Measurements from ENCODE around the gene SCG3. TPM values are rescaled to one million over a fixed set of nuclear protein-coding genes. Genes with fewer than 3 reads are reported as not detected.

SCG3 gene
- total and polyA plus RNA-seq, 4 donors: 0.14 to 1.3 (median 0.26) TPM

DNA sequence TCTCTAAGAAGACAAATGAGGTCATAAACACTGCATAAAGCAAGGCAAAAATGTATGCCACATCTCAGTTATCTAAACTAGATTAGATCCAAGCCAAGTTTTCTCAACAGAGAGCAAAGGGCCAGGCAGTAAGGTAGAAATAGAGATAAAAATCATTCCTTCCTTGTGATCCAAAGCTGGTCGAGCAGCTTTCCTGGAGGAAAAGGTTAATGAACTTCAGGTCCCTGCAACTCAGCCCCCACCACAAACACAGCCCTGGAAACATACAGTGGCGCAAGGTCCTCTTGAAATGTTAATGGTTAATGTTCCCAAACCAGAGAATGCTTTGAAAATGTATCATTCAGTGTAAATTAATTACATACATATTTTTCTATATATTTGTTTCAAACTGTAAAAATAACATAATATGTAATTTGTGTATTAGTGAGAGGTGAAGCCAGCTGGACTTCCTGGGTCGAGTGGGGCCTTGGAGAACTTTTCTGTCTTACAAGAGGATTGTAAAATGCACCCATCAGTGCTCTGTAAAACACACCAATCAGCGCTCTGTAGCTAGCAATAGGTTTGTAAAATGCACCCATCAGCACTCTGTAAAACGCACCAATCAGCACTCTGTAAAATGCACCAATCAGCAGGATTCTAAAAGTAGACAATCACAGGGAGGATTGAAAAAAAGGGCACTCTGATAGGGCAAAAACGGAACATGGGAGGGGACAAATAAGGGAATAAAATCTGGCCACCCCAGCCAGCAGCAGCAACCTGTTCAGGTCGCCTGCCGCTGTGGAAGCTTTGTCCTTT, 39.1 kb downstream of the SCG3 start:
- no peaks in the 10 kb centered on the region for H3K4me1 ChIP-seq (ENCODE audit: control insufficient read depth in 5 of 5, insufficient read depth in 5 of 5, low read length in 5 of 5)
- no peak for ATAC-seq (ENCODE audit: insufficient read depth, low FRiP score)
- H3K4me3 ChIP-seq: no peak overlapping the region
- H3K36me3 ChIP-seq (ENCODE audit: control insufficient read depth in 4 of 4, insufficient read depth in 4 of 4, low read length in 4 of 4): peaks cover 0 to 4% (median 0%) of the 10 kb centered on the region in 4 donors
- no peaks in the 10 kb centered on the region for H3K9me3 ChIP-seq (ENCODE audit: control insufficient read depth in 4 of 4, insufficient read depth in 3 of 4, low read length in 3 of 4)
- H3K27me3 ChIP-seq (ENCODE audit: control insufficient read depth in 3 of 3, insufficient read depth in 3 of 3, low read length in 2 of 3): no peaks in the 10 kb centered on the region
- no peak overlapping the region for H3K27ac ChIP-seq (ENCODE audit: low read depth in 1 of 2, low read length in 1 of 2)
- H3K9ac ChIP-seq (ENCODE audit: insufficient read depth in 1 of 2, low read length in 2 of 2): no peak overlapping the region
- TF ChIP-seq, protein P1, sequence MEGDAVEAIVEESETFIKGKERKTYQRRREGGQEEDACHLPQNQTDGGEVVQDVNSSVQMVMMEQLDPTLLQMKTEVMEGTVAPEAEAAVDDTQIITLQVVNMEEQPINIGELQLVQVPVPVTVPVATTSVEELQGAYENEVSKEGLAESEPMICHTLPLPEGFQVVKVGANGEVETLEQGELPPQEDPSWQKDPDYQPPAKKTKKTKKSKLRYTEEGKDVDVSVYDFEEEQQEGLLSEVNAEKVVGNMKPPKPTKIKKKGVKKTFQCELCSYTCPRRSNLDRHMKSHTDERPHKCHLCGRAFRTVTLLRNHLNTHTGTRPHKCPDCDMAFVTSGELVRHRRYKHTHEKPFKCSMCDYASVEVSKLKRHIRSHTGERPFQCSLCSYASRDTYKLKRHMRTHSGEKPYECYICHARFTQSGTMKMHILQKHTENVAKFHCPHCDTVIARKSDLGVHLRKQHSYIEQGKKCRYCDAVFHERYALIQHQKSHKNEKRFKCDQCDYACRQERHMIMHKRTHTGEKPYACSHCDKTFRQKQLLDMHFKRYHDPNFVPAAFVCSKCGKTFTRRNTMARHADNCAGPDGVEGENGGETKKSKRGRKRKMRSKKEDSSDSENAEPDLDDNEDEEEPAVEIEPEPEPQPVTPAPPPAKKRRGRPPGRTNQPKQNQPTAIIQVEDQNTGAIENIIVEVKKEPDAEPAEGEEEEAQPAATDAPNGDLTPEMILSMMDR (IDR thresholded peaks at IDR 0.05; ENCODE audit: control extremely low read depth, extremely low read depth): no peak
- WGBS, 2 donors: 74 to 87% methylated on average over 8 of the region's 8 CpGs
- peak in 1 of 3 donors; percentile 52 for DNase-seq

DNA sequence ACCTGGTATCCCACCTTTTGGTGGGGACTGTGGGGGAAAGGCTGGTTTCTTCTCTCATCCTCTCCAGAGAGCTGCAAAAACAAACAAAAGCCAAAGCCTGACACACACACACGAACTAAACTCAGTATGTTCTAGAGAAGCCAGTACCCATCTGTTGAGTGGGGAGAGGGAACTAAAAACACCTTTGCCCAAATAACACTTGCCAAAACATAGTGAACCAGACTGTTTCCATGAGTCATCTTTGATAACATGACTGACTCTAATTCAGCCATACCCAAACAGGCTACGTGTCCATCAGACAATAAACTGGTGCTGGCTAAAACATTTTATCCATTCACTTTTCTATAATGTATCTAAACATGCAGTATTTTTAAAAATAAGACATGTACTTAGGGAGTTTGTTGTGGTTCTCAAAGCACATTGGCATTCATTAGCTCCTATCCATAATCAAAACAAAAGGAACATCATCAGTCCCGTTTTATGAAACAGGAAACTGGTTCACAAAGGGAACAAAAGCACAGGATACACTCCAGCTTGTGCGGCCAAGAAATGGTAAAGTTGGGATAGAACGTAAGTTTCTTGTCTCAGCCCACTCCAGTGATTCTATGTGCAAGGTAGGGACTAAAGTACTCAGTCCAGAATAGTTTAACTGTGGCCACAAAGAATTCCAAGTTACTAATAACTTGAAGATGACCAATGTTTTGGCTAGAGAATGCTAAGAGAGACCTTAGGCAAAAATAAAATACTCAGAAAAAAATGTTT, 40.1 kb downstream of the SCG3 start:
- 65 to 77% methylated on average over 5 of the region's 5 CpGs for WGBS, 2 donors
- H3K4me3 ChIP-seq: no peak overlapping the region
- H3K4me1 ChIP-seq (ENCODE audit: control insufficient read depth in 5 of 5, insufficient read depth in 5 of 5, low read length in 5 of 5): peaks cover 0 to 3% (median 0%) of the 10 kb centered on the region in 5 donors
- H3K27me3 ChIP-seq (ENCODE audit: control insufficient read depth in 3 of 3, insufficient read depth in 3 of 3, low read length in 2 of 3): no peaks in the 10 kb centered on the region
- TF ChIP-seq, protein P1 (IDR thresholded peaks at IDR 0.05; ENCODE audit: control extremely low read depth, extremely low read depth): no peak
- ATAC-seq (ENCODE audit: insufficient read depth, low FRiP score) (no peak), DNase-seq (no peak)
- no peak overlapping the region for H3K27ac ChIP-seq (ENCODE audit: low read depth in 1 of 2, low read length in 1 of 2)
- no peak overlapping the region for H3K9ac ChIP-seq (ENCODE audit: insufficient read depth in 1 of 2, low read length in 2 of 2)
- no peaks in the 10 kb centered on the region for H3K9me3 ChIP-seq (ENCODE audit: control insufficient read depth in 4 of 4, insufficient read depth in 3 of 4, low read length in 3 of 4)
- H3K36me3 ChIP-seq (ENCODE audit: control insufficient read depth in 4 of 4, insufficient read depth in 4 of 4, low read length in 4 of 4): peaks cover 0 to 4% (median 0%) of the 10 kb centered on the region in 4 donors

DNA sequence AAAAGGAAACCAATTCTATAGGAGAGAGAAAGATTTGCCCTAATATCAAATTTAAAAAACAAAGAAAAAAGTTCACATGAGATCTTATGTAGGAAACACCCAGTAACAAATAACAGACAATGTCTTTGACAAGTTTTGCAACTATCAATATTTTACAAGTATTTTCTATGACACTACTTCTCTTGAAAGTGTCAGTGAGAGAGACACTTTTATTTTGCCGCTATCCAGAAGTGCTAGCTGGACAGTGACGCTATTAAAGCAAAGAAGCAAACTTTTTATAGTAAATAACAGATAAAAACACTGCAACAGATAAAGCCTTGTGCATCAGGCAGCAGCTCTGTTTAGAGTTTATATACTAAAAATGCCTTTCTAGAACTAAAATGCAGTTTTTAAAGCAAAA, 42.9 kb downstream of the SCG3 start:
- Histone ChIP-seq H3K36me3 (ENCODE audit: control insufficient read depth in 4 of 4, insufficient read depth in 4 of 4, low read length in 4 of 4) (peaks cover 0 to 4% (median 0%) of the 10 kb centered on the region in 4 donors), H3K4me1 (ENCODE audit: control insufficient read depth in 5 of 5, insufficient read depth in 5 of 5, low read length in 5 of 5) (peaks cover 0 to 11% (median 0%) of the 10 kb centered on the region in 5 donors), H3K27ac (ENCODE audit: low read depth in 1 of 2, low read length in 1 of 2) (no peak overlapping the region), H3K9me3 (ENCODE audit: control insufficient read depth in 4 of 4, insufficient read depth in 3 of 4, low read length in 3 of 4) (no peaks in the 10 kb centered on the region), H3K27me3 (ENCODE audit: control insufficient read depth in 3 of 3, insufficient read depth in 3 of 3, low read length in 2 of 3) (no peaks in the 10 kb centered on the region), H3K4me3 (no peak overlapping the region), H3K9ac (ENCODE audit: insufficient read depth in 1 of 2, low read length in 2 of 2) (no peak overlapping the region)
- ATAC-seq (ENCODE audit: insufficient read depth, low FRiP score): no peak
- TF ChIP-seq, protein P1 (IDR thresholded peaks at IDR 0.05; ENCODE audit: control extremely low read depth, extremely low read depth): no peak
- no peak for DNase-seq
- WGBS, 2 donors: 83 to 93% methylated on average over 2 of the region's 2 CpGs

Data from lung (tissue), 12 donors.